ENCODE measurements around the gene TFCP2L1.
"Not testable (repeated sequence)": the region's sequence is repeated elsewhere in the genome, so short reads cannot be mapped to it uniquely, and the experiment has no call there.

The TFCP2L1 gene

GRCh38 chr2:121281694-121282093 is 3.3 kb downstream of the TFCP2L1 start:
- DNase-seq (ENCODE audit: low read depth), result no peak
- no peak overlapping the region for H3K4me3 ChIP-seq (ENCODE audit: low read depth, low read length)
- TF ChIP-seq CTCF (IDR thresholded peaks at IDR 0.05; ENCODE audit: insufficient read depth, low read depth, low read length, missing control alignments), result no peak

GRCh38 chr2:121281107-121281506 is 3.9 kb downstream of the TFCP2L1 start:
- no peak for TF ChIP-seq CTCF (IDR thresholded peaks at IDR 0.05; ENCODE audit: insufficient read depth, low read depth, low read length, missing control alignments)
- H3K4me3 ChIP-seq (ENCODE audit: low read depth, low read length), result no peak overlapping the region
- no peak for DNase-seq (ENCODE audit: low read depth)

DNA sequence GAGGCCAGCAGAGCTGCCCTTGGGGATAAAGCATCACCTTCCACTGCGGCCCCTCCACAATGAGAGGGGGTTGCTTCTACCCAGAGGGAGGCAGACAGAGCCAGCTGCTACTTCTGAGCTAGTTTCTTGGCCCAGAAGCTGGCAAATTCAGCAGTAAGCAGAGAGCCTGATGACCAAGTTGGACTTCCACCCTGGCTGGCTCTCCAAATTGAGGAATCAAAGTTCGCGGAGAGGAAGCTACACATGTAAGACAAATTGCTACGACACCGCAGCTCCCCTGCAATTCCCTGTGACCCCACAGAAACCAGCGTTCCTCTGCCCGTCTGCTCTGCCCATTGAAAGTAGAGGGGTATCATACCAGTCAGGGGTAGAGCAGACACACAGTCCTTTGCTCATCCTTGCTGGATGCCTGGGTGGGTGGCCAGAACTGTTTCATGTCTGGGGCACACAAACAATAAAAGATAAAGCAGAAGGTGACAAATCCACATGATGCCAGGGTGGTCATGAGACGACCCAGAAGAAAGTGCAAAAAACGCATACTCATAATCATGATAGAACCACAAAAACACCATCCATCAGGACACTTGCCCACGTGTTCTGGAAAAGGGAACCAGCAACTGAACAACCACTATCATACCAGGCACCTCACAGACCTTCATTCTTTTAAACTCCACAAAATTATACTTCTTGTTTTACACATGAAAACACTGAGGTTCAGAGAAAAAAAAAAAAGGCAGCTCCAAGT is 5.4 kb downstream of the TFCP2L1 start:
- TF ChIP-seq CTCF (IDR thresholded peaks at IDR 0.05; ENCODE audit: insufficient read depth, low read depth, low read length, missing control alignments), result no peak
- no peak for DNase-seq (ENCODE audit: low read depth)
- no peak overlapping the region for H3K4me3 ChIP-seq (ENCODE audit: low read depth, low read length)

DNA sequence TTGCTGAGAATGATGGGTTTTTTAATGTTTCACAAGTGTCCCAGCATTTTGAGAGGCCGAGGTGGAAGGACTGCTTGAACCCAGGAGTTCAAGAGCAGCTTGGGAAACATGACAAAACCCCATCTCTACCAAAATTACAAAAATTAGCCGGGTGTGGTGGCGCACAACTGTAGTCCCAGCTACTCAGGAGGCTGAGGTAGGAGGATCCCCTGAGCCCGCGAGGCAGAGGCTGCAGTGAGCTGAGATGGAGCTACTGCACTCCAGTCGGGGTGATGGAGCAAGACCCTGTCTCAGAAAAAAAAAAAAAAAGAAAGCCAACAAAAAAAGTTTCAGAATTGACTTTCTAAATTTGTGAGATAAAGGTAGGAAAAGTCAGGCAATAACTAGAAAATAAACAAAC is 8.7 kb downstream of the TFCP2L1 start:
- no peak for DNase-seq (ENCODE audit: low read depth)
- TF ChIP-seq CTCF (IDR thresholded peaks at IDR 0.05; ENCODE audit: insufficient read depth, low read depth, low read length, missing control alignments), result no peak
- H3K4me3 ChIP-seq (ENCODE audit: low read depth, low read length), result no peak overlapping the region

- TF ChIP-seq CTCF (IDR thresholded peaks at IDR 0.05; ENCODE audit: insufficient read depth, low read depth, low read length, missing control alignments), result no peak
- no peak overlapping the region for H3K4me3 ChIP-seq (ENCODE audit: low read depth, low read length)
- no peak for DNase-seq (ENCODE audit: low read depth)
These were observed 11.9 kb downstream of the TFCP2L1 start for GRCh38 chr2:121273116-121273515.

DNA sequence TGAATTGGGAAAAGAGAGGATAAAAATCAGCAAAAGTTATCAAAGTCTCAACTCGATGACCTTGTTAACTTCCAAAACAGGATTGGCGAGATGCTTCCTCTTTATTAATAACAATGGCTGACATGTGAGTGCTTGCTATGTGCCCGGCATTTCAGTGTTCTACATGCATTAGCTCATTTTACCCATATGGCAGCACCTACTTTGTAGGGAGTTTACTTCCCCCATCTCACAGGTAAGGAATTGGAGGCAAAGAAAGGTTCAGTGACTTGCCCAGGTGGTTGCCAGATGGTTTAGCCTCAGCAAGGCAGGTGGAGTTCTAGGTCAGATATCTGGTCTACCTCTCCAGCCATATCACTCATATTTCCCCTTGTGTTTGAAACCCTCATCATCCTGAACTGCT is 12.4 kb downstream of the TFCP2L1 start:
- TF ChIP-seq CTCF (IDR thresholded peaks at IDR 0.05; ENCODE audit: insufficient read depth, low read depth, low read length, missing control alignments), result no peak
- no peak overlapping the region for H3K4me3 ChIP-seq (ENCODE audit: low read depth, low read length)
- DNase-seq (ENCODE audit: low read depth), result no peak

GRCh38 chr2:121269436-121269835 is 15.6 kb downstream of the TFCP2L1 start:
- DNase-seq (ENCODE audit: low read depth); H3K4me3 ChIP-seq (ENCODE audit: low read depth, low read length): not testable (repeated sequence)
